C4-2B (cell line): ENCODE results near the gene PPP2R2C.

Source experiments
- ZFX ChIP-seq: fragments of 450-650 bp; IDR thresholded peaks from 2 replicates; pipeline ENCODE4 v1.6.1; 2017
- TF ChIP-seq, protein P1 (sequence below): fragments of 450-650 bp; conservative IDR thresholded peaks from 2 replicates; pipeline ENCODE4 v1.5.1; 2017; ENCODE audit warnings: mild to moderate bottlenecking

DNA sequence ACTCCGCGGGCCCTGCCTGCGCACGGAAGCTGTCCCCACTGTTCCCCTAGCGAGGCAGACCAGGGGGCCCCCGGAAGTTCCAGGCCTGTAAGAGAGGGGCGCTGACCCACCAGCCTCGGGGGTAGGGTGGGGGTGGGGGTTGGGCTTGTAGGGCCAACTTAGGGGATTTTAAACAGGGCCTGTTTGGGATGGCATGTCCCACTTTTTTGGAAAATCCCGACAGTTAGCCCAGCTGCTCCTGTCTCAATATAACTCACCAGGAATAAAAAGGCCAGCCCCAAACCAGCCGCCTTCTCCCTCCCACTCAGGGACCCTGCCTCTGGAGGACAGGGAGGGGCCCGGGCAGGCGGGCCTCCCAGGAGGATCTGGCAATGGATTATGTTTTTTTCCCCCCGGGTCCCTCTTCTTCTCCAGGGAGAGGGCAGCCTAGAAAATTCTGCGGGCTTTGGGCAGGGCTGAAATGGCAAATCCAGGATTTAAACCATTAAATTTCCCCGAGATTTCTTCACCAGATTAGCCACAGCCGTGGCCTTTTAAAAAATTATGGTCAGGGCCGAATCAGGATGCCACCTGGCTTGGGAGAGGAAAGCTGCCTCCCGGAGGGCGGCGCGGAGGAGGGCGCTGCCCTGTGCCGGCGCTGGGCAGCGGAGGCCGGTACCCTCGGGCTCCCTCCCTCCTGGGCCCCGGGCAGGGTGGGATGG is 957 bp downstream of the PPP2R2C start:
- TF ChIP-seq, protein P1, sequence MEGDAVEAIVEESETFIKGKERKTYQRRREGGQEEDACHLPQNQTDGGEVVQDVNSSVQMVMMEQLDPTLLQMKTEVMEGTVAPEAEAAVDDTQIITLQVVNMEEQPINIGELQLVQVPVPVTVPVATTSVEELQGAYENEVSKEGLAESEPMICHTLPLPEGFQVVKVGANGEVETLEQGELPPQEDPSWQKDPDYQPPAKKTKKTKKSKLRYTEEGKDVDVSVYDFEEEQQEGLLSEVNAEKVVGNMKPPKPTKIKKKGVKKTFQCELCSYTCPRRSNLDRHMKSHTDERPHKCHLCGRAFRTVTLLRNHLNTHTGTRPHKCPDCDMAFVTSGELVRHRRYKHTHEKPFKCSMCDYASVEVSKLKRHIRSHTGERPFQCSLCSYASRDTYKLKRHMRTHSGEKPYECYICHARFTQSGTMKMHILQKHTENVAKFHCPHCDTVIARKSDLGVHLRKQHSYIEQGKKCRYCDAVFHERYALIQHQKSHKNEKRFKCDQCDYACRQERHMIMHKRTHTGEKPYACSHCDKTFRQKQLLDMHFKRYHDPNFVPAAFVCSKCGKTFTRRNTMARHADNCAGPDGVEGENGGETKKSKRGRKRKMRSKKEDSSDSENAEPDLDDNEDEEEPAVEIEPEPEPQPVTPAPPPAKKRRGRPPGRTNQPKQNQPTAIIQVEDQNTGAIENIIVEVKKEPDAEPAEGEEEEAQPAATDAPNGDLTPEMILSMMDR = no peak
- no peak for TF ChIP-seq ZFX
